ENCODE measurements around the gene SPATC1L.

DNA sequence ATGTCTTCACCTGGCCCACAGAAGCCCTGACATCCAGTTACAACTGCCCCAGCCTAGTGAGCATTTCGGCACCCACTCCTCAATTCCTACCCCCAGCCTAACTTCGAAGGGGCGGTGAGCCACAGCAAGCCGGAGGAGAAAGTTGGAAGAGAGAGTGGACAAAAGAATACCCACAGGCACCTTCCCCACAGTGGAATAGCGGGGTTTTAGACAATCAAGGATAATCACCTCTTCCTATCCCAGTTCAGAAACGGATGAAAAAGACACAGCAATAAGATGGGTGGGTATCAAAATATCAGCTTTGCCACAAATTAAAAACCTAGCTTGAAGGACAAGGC lies 45.6 kb upstream of the SPATC1L start:
- TF ChIP-seq, protein P1, sequence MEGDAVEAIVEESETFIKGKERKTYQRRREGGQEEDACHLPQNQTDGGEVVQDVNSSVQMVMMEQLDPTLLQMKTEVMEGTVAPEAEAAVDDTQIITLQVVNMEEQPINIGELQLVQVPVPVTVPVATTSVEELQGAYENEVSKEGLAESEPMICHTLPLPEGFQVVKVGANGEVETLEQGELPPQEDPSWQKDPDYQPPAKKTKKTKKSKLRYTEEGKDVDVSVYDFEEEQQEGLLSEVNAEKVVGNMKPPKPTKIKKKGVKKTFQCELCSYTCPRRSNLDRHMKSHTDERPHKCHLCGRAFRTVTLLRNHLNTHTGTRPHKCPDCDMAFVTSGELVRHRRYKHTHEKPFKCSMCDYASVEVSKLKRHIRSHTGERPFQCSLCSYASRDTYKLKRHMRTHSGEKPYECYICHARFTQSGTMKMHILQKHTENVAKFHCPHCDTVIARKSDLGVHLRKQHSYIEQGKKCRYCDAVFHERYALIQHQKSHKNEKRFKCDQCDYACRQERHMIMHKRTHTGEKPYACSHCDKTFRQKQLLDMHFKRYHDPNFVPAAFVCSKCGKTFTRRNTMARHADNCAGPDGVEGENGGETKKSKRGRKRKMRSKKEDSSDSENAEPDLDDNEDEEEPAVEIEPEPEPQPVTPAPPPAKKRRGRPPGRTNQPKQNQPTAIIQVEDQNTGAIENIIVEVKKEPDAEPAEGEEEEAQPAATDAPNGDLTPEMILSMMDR (IDR thresholded peaks at IDR 0.05), result no peak
- TF ChIP-seq POLR2A (IDR thresholded peaks at IDR 0.05), result no peak
